Stimulated activated CD4-positive, alpha-beta T cell treated with anti-CD3 and anti-CD28 coated beads, Interleukin-12 subunit alpha, Interleukin-12 subunit beta, amount 100 ng/mL, for 48 hours (primary cell): ENCODE measurements around the gene STC2.
A peak's percentile ranks its signal among the peaks of the same experiment; 100 is the strongest.
"Not testable (repeated sequence)": the region's sequence is repeated elsewhere in the genome, so short reads cannot be mapped to it uniquely, and the experiment has no call there.

Experiments used
- DNase-seq, 3 donors: peaks; one replicate each; pipeline ENCODE4 v3.0.0-alpha.2; 2020; ENCODE audit warnings: low read depth in 2 of 3, low spot score in 1 of 3

STC2 gene

GRCh38 chr5:173327948-173328843 is at the start of gene STC2:
Gene STC2 (minus strand): TSS chr5:173328414. CDS start chr5:173328193, 221 bp downstream.
- DNase-seq = peak; percentile 57 to 67 (median 67)

DNA sequence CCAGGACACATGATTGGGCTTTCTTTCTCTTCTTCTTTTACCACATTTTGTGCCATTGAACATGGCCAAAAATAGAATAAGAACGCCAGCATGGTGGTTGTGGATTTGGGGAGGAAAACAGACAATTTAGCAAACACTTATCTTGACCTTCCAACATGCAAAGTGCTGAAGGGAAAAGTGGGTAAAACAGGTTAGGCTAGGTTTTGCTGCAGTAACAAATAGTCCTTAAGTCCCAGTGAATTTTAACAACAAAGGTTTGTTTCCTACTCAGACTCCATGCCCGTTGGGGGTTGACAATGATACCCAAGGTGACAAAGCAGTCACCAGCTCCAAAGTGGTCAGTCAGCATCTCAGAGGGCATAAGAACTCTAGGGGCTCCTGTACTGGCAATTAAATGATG is 43.2 kb upstream of the STC2 start:
- DNase-seq = no peak

DNA sequence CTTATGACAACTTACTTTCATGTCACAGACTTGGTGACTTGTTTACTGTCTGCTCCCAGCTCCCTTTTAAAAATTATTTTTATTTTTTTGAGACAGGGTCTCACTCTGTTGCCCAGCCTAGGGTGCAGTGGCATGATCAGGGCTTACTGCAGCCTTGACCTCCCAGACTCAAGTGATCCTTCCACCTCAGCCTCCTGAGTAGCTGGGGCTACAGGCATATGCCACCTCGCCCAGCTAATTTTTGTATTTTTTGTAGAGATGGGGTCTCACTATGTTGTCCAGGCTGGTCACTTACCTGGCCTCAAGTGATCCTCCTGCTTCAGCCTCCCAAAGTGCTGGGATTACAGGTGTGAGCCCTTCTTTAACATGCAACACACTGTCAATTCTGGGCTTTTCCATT is 35.2 kb upstream of the STC2 start:
- DNase-seq = not testable (repeated sequence)

GRCh38 chr5:173355561-173355960 is 27.3 kb upstream of the STC2 start:
- no peak for DNase-seq

GRCh38 chr5:173354645-173355044 is 26.4 kb upstream of the STC2 start:
- no peak for DNase-seq

- DNase-seq = no peak
Observed at GRCh38 chr5:173352366-173353349, 24.4 kb upstream of the STC2 start.

DNA sequence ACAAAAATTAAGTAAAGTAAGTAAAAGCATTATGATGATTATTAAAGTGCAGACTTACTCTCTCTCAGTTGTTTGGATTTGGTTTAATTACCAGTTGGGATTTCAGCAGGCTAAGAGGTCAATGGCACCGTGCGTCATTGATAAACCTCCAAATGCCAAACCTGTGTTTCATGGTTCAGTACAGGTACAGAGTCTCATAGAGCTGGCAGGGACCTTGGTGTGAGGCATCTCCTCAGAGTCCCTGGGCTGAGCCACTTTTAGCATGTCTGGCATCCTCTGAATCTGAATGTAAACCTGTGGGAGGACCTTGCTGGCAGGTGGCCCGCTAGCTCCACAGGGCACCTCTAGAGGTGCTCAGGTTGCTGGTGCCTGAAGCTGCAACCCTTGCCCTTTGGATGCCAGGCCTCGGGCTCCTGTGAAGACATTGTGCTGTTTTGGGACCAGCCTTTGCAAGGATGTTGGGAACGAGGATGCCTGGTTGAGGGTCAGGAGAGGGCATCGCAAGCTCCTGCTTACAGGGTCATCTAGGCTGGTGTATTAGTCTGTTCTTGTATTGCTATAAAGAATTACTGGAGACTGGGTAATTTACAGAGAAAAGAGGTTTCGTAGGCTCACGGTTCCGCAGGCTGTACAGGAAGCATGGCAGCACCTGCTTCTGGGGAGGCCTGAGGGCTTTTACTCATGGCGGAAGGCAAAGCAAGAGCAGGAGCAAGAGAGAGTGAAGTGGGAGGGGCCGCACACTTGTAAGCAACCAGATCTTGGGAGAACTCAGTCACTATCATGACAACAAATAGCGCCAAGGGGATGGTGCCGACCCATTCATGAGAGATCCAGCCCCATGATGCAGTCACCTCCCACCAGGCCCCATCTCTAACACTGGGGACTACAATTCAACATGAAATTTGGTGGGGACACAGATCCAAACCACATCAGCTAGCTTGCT is 14.9 kb upstream of the STC2 start:
- no peak for DNase-seq

- no peak for DNase-seq
Observed at GRCh38 chr5:173341961-173342430, 13.8 kb upstream of the STC2 start.

GRCh38 chr5:173340984-173341383 is 12.8 kb upstream of the STC2 start:
- no peak for DNase-seq

- no peak for DNase-seq
Observed at GRCh38 chr5:173340451-173340850, 12.2 kb upstream of the STC2 start.

GRCh38 chr5:173339286-173339685 is 11.1 kb upstream of the STC2 start:
- DNase-seq = no peak

DNA sequence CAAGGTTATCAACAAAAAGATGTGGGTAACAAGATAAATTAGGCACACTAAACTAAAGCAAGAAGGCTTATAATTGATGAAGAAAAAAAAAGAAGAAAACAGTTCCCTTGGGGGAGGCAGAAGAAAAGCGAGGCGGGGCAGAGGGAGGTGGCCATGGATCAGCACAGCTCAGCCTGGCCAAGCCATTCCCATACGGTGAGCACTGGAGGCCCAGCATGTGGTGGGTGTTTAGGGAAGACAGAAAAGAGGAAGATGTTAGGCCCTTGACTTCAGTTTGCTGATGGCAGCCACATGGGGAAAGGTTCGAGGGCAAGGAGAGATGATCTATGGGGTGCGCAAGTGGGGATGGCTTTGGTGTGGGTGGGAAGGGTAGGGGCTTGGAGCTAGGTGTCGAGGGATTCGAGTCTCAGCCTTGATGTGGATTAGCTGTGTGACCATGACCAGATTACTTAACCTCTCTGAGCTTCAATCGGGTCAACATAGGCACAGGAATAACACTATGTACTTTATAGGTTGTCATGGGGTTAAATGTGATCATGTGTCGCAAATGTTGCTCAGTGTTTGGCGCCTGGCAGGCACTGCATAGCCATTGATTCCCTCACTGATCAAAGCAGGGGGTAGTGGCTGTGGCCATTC is 10.3 kb upstream of the STC2 start:
- DNase-seq = no peak

- no peak for DNase-seq
Observed at GRCh38 chr5:173334808-173335207, 6.6 kb upstream of the STC2 start.

GRCh38 chr5:173333925-173334661 is 5.9 kb upstream of the STC2 start:
- DNase-seq = no peak

GRCh38 chr5:173331956-173332479 is 3.8 kb upstream of the STC2 start:
- peak; percentile 84 to 93 (median 84) for DNase-seq

- DNase-seq = no peak
Observed at GRCh38 chr5:173331287-173331686, 3.1 kb upstream of the STC2 start.

DNA sequence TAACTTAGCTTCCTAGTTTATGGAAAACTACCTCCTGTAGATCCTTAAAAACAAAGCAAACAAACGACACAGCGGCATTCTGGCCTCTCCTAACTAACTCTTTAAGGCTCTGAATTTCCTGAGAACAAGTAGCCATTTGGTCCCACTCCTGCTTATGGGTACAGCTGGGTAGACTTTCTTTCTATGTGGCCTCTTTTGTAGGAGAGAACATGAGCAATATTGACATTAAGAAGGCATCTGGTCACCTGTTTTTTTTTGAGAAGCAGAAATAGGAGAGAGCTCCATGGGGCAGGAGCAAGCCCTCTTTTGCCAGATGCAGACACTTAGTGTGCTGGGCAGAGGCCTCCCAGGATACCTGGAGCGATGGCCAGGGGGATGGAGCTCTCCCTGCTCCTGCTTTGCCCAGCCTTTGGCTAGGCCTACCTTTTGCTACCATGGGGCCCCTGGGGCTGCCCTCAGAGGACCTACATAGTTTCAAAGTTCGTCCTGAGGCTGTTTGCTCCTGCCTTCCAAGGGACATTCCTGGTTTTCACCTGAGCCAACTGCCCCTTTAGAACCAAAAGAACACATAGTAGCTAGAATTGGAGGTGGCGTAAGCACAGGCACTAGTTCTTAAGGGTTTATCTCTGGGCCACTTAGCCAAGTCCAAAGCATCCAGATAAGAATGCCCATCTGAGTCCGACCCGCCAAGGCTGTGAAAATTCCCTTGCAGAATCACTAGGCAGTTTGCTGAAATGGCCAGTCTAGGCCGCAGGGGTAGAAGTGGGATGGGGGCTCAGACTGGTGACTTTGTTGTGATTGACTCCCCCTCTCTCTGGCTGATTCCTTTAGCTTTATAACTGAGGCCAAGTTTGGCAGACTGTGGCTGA is 2.4 kb upstream of the STC2 start:
- no peak for DNase-seq
